Fibroblast of mammary gland (primary cell): ENCODE data around the gene LRRC52.

Source experiments
- DNase-seq: peaks from one replicate; pipeline ENCODE4 v3.0.0-alpha.2; 2010; ENCODE audit warnings: low read depth
- H3K4me3 ChIP-seq: 2 replicates; pipeline ENCODE4 v1.5.1; 2011; ENCODE audit warnings: low read depth, mild to moderate bottlenecking, low read length, moderate library complexity; ENCODE audit not compliant: control insufficient read depth
- CTCF ChIP-seq: conservative IDR thresholded peaks from 2 replicates; pipeline ENCODE4 v1.5.1; 2011; ENCODE audit warnings: low read depth, low read length, inconsistent platforms; ENCODE audit not compliant: control insufficient read depth, insufficient read depth

Gene LRRC52

GRCh38 chr1:165543532-165544438, at the start of gene LRRC52:
Gene LRRC52, plus strand, starts transcription at chr1:165544000. Its CDS starts 297 bp downstream, at chr1:165544297.
- no peak for TF ChIP-seq CTCF
- H3K4me3 ChIP-seq, result no peak within 1 kb of the TSS
- DNase-seq, result no peak

GRCh38 chr1:165494949-165495857, 48.6 kb upstream of the LRRC52 start:
- DNase-seq, result no peak
- TF ChIP-seq CTCF, result no peak
- H3K4me3 ChIP-seq, result no peak overlapping the region

- no peak for DNase-seq
- H3K4me3 ChIP-seq, result no peak overlapping the region
- TF ChIP-seq CTCF, result no peak
Measured at GRCh38 chr1:165495858-165496205, 48.0 kb upstream of the LRRC52 start.

- no peak overlapping the region for H3K4me3 ChIP-seq
- TF ChIP-seq CTCF, result no peak
- no peak for DNase-seq
Measured at GRCh38 chr1:165496501-165496900, 47.3 kb upstream of the LRRC52 start.

- TF ChIP-seq CTCF, result no peak
- DNase-seq, result peak; percentile 12
- no peak overlapping the region for H3K4me3 ChIP-seq
Measured at GRCh38 chr1:165497069-165498013, 46.5 kb upstream of the LRRC52 start.
